Embryonic facial prominence (tissue), 1 donor: Measurements from ENCODE around the gene CERS1.

Experiments
- DNase-seq: peaks from one replicate; pipeline ENCODE4 v3.0.0-alpha.2; 2016; ENCODE audit errors: extremely low spot score

The CERS1 gene

GRCh38 chr19:18898607-18899408, 2.9 kb upstream of the CERS1 start:
- DNase-seq: no peak

- no peak for DNase-seq
Measured at GRCh38 chr19:18898081-18898606, 2.2 kb upstream of the CERS1 start.

GRCh38 chr19:18897094-18898029, 1.4 kb upstream of the CERS1 start:
- DNase-seq: no peak

GRCh38 chr19:18896421-18896841, 473 bp upstream of the CERS1 start:
- DNase-seq: no peak

GRCh38 chr19:18895038-18895823, 727 bp downstream of the CERS1 start:
- DNase-seq: no peak

DNA sequence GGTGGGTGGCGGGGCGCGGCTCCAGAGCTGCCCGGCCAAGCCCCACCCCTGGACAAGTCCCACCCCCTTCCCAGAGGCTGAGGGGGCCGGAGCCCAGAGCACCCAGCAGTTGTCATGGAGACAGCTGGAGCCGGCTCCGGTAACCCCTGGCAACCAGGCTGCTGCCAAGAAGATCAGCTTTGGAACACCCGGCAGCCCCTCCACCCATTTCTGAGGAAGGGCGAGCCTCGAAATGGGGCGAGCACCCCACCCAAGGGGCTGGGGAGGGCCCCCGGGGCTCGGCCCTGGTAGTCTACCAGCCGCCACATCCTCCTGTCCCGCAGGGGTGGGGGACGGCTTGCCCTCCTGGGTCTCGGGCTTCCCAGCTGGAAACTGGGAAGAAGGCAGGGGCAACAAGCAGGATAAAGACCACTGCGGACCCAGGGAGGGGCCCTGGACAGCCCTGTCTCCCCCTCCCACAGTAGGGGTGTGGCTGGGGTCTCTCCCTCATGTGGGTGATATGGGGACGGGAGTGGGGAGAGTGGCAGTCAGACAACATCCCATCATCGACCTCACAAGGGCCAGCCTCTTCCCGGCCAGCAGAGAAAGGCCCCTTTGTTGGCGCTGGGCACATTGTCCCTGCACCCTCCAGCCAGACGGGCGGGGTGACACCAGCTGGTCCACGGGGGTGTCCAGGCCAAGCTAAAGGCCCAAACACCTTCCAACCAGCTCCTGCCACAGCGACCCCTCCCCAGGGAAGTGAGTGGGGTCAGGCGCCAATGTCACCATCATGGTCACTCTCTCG, 1.5 kb downstream of the CERS1 start:
- DNase-seq: peak; percentile 51

GRCh38 chr19:18893587-18894253, 2.2 kb downstream of the CERS1 start:
- DNase-seq: no peak

GRCh38 chr19:18889949-18890745, 5.8 kb downstream of the CERS1 start:
- no peak for DNase-seq

DNA sequence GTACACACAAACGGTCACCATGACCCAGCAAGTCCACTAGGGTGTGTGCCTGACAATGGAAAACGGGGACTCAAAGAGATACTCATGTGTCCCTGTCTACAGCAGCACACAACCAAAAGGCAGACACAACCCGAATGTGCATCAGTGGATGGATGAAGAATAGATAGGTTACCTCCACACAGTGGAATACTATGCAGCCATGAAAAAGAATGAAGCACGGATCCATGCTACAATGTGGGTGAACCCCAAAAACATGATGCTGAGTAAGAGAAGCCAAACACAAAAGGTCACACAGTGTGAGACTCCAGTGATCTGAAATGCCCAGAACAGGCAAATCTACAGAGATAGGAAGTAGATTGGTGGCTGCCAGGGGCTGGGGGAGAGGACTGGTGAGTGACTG, 9.0 kb downstream of the CERS1 start:
- DNase-seq: no peak

GRCh38 chr19:18883526-18884304, 12.2 kb downstream of the CERS1 start:
- DNase-seq: no peak

DNA sequence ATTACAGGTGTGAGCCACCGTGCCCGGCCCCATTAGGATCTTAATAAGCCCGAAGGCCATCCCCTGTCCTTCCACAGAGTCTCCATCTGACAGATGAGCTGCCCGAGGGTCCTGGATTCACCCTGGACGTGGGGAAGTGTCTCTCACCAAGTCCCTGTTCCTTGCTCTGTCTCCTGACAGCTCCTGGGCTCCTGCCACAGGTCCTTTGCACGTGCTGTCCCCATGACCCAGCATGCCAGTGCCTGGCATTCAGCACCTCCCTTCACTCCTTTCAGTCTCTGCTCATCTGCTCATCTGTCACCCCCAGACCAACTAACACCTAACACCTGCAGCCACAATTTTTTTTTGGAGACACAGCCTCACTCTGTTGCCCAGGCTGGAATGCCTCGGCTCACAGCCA, 14.5 kb downstream of the CERS1 start:
- DNase-seq: no peak

- DNase-seq: no peak
Measured at GRCh38 chr19:18879579-18880373, 16.2 kb downstream of the CERS1 start.

GRCh38 chr19:18878858-18879578, 16.9 kb downstream of the CERS1 start:
- no peak for DNase-seq

- no peak for DNase-seq
Measured at GRCh38 chr19:18878058-18878797, 17.7 kb downstream of the CERS1 start.

DNA sequence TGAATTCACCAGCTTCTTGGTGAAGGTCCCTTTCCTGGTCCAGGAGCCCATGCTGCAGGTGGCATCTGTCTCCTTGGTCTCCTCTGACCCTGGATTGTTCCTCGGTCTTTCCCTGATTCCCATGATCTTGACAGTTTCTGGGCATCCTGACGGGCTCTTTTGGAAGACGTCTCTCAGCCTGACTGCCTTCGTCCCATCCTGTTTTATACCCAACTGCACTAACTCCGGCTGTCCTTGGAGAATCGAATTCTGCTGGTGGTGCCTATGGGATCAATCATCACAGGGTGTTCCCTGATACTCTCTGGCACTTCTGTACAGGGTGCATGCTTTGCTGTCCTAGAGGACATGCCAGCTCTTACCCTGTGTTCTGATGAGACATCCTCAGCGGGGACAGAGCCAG, 19.1 kb downstream of the CERS1 start:
- DNase-seq: no peak

- DNase-seq: no peak
Measured at GRCh38 chr19:18875726-18876125, 20.2 kb downstream of the CERS1 start.

- DNase-seq: no peak
Measured at GRCh38 chr19:18871543-18871942, 24.4 kb downstream of the CERS1 start.
